Measurements from ENCODE around the gene TLR6. TPM values are rescaled to one million over a fixed set of nuclear protein-coding genes. Genes with fewer than 3 reads are reported as not detected.
A peak's percentile ranks its signal among the peaks of the same experiment; 100 is the strongest.

Gene TLR6
- total RNA-seq = 1 to 10 TPM; 4.0 to 4.1 TPM
- polyA plus RNA-seq = under 1 TPM in 1 of 3 donors, not detected in 2; 0.29 TPM
- 0.98 to 7.3 (median 2.6) reads per million in 6 experiments for total RNA-seq

- H3K4me1 Mint-ChIP-seq = peaks cover 27 to 56% (median 39%) of the 10 kb centered on the region in 4 donors
Observed at GRCh38 chr4:38856524-38857337, at the start of gene TLR6. Gene TLR6, minus strand, starts transcription at chr4:38856817. Its CDS starts 27,344 bp downstream, at chr4:38829473.

DNA sequence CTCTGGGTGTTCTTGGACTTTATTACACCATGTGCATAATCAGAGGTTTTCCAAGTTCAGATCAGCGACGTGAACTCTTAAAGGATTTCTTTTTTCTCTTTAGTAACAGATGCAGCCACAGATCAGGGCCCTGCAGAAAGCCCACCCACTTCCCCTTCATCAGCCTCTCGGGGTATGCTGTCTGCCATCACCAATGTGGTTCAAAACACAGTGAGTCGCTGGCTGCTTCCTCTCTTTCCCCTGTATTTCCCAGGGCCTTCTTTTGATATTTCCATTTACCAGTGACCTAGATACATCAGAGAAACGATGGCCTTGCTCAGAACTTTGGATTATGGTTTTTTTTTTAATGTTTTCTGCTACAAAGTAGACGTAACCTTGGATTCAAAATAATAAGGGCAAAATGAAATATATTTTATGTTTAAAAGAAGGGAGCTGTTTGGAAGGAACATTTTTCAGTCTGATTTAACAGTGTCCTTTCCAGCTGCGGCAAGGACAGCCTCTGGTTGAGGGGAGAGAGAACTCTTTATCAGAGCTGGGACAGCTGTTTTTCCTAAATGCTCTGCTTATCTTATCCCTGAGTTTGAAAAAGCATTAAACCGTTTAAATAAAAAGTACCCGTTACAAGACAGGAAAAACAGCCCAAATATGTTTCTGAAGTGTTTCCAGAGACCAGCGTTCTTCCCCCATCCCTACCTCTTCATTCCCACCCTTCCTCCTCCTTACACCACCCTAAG is 49.2 kb upstream of the TLR6 start:
- no peak overlapping the region for H3K4me3 Mint-ChIP-seq
- no peaks in the 10 kb centered on the region for H3K9me3 Mint-ChIP-seq
- DNase-seq (no peak), ATAC-seq (peak in 1 of 2 donors; percentile 20)
- POLR2A ChIA-PET = no interaction called here
- H3K27me3 Mint-ChIP-seq = peaks cover 0 to 1% (median 0%) of the 10 kb centered on the region in 5 donors
- H3K36me3 Mint-ChIP-seq = no peaks in the 10 kb centered on the region
- H3K27ac Mint-ChIP-seq = peak overlapping the region in 4 of 10 donors; percentile 18 to 52 (median 37)
- H3K4me1 Mint-ChIP-seq = peaks cover 0 to 6% (median 1%) of the 10 kb centered on the region in 4 donors

More at GRCh38 chr4:38856524-38857337, at the start of gene TLR6:
- POLR2A ChIA-PET = interaction anchor here (1.0 to 1.4 kb wide), 2 partner anchors 9 to 95 kb away, joined by 3 to 5 read pairs; no protein-coding TSS in a partner anchor
- ATAC-seq (peak; percentile 81 to 85), DNase-seq (peak; percentile 17 to 86 (median 66))
- Mint-ChIP-seq H3K27me3 (no peaks in the 10 kb centered on the region), H3K36me3 (peaks cover 0 to under 1% (median 0%) of the 10 kb centered on the region in 3 donors), H3K27ac (peak within 1 kb of the TSS; percentile 76 to 94 (median 90)), H3K4me3 (peak within 1 kb of the TSS; percentile 52 to 91 (median 64)), H3K9me3 (peaks cover 0 to 4% (median 0%) of the 10 kb centered on the region in 9 donors)

- Mint-ChIP-seq H3K36me3 (no peaks in the 10 kb centered on the region), H3K27me3 (peaks cover 0 to 3% (median 0%) of the 10 kb centered on the region in 5 donors), H3K27ac (no peak overlapping the region), H3K4me3 (no peak overlapping the region), H3K9me3 (no peaks in the 10 kb centered on the region), H3K4me1 (peaks cover 0 to 6% (median 1%) of the 10 kb centered on the region in 4 donors)
- no peak for DNase-seq
- ATAC-seq = no peak
- POLR2A ChIA-PET = interaction anchor here (1.4 kb wide), 1 partner anchor 141 kb away, joined by 3 read pairs; no protein-coding TSS in a partner anchor
Observed at GRCh38 chr4:38904682-38905081, 48.1 kb upstream of the TLR6 start.

GRCh38 chr4:38904090-38904666 is 47.6 kb upstream of the TLR6 start:
- H3K9me3 Mint-ChIP-seq = no peaks in the 10 kb centered on the region
- H3K4me1 Mint-ChIP-seq = peaks cover 0 to 6% (median 1%) of the 10 kb centered on the region in 4 donors
- H3K36me3 Mint-ChIP-seq = no peaks in the 10 kb centered on the region
- no peak overlapping the region for H3K4me3 Mint-ChIP-seq
- DNase-seq = no peak
- H3K27me3 Mint-ChIP-seq = peaks cover 0 to 3% (median 0%) of the 10 kb centered on the region in 5 donors
- POLR2A ChIA-PET = interaction anchor here (1.4 kb wide), 1 partner anchor 141 kb away, joined by 3 read pairs; no protein-coding TSS in a partner anchor
- ATAC-seq = no peak
- no peak overlapping the region for H3K27ac Mint-ChIP-seq

- H3K4me1 Mint-ChIP-seq = peaks cover 0 to 6% (median 1%) of the 10 kb centered on the region in 4 donors
- peak; percentile 76 to 80 for ATAC-seq
- no peak overlapping the region for H3K27ac Mint-ChIP-seq
- no peaks in the 10 kb centered on the region for H3K9me3 Mint-ChIP-seq
- H3K36me3 Mint-ChIP-seq = no peaks in the 10 kb centered on the region
- peak in 3 of 10 donors; percentile 41 to 55 (median 52) for DNase-seq
- peaks cover 0 to 3% (median 0%) of the 10 kb centered on the region in 5 donors for H3K27me3 Mint-ChIP-seq
- H3K4me3 Mint-ChIP-seq = no peak overlapping the region
- POLR2A ChIA-PET = interaction anchor here (0.7 to 1.2 kb wide), 2 partner anchors 142 to 232 kb away, joined by 5 to 6 read pairs; no protein-coding TSS in a partner anchor
Observed at GRCh38 chr4:38902695-38903094, 46.1 kb upstream of the TLR6 start.

DNA sequence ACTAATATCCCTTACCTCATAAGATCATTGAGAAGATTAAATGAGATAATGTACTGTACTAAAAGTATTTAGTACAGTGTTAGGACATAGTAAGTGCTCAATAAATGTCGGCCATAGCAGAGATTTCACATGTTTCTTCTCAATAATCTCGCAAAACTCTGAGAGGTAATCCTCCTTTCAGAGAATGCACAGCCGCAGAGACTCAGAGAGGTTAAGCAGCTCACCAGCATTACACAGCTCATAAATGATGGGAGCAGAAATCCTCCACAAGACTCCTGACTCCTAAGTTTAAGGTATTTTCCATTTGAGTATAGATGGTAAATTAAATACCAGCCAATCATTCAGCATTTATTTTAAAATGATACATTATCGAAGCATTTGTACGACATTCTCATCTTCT is 45.6 kb upstream of the TLR6 start:
- Mint-ChIP-seq H3K9me3 (no peaks in the 10 kb centered on the region), H3K4me3 (no peak overlapping the region)
- POLR2A ChIA-PET = interaction anchor here (1.2 kb wide), 1 partner anchor 142 kb away, joined by 6 read pairs; no protein-coding TSS in a partner anchor

DNA sequence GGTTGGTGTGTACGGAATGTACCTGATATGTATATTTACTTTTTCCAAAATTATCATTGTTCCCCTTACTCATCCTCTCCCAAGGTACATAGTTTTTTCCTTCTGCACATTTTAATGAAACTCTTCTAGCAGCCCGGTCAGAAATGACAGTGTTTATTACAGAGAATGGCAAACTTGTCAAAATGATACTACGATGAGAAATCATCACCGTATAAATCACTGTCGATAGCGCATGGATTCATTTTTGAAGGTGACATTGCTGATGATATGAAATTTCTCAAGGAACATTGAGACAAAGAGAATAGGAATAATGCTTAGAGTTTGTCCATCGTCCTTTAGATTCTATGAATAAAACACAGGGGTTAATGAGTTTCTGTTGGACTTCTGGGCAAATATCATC is 41.6 kb upstream of the TLR6 start:
- no peak overlapping the region for H3K27ac Mint-ChIP-seq

More for the DNA sequence above, 45.6 kb upstream of the TLR6 start:
- DNase-seq = no peak
- ATAC-seq = no peak
- Mint-ChIP-seq H3K27me3 (peaks cover 0 to 3% (median 0%) of the 10 kb centered on the region in 5 donors), H3K27ac (no peak overlapping the region), H3K4me1 (peaks cover 0 to 6% (median 1%) of the 10 kb centered on the region in 4 donors), H3K36me3 (no peaks in the 10 kb centered on the region)

GRCh38 chr4:38896940-38897339 is 40.3 kb upstream of the TLR6 start:
- Mint-ChIP-seq H3K36me3 (no peaks in the 10 kb centered on the region), H3K4me3 (no peak overlapping the region), H3K9me3 (no peaks in the 10 kb centered on the region), H3K27ac (no peak overlapping the region), H3K27me3 (peaks cover 0 to 24% (median 2%) of the 10 kb centered on the region in 5 donors), H3K4me1 (no peaks in the 10 kb centered on the region)
- POLR2A ChIA-PET = no interaction called here
- no peak for DNase-seq
- no peak for ATAC-seq

More for the DNA sequence above, 41.6 kb upstream of the TLR6 start:
- DNase-seq (no peak), ATAC-seq (no peak)
- Mint-ChIP-seq H3K36me3 (no peaks in the 10 kb centered on the region), H3K4me3 (no peak overlapping the region), H3K9me3 (no peaks in the 10 kb centered on the region), H3K27me3 (peaks cover 0 to 24% (median 2%) of the 10 kb centered on the region in 5 donors), H3K4me1 (no peaks in the 10 kb centered on the region)
- POLR2A ChIA-PET = interaction anchor here (0.5 kb wide), 1 partner anchor 501 kb away, joined by 8 read pairs; no protein-coding TSS in a partner anchor

DNA sequence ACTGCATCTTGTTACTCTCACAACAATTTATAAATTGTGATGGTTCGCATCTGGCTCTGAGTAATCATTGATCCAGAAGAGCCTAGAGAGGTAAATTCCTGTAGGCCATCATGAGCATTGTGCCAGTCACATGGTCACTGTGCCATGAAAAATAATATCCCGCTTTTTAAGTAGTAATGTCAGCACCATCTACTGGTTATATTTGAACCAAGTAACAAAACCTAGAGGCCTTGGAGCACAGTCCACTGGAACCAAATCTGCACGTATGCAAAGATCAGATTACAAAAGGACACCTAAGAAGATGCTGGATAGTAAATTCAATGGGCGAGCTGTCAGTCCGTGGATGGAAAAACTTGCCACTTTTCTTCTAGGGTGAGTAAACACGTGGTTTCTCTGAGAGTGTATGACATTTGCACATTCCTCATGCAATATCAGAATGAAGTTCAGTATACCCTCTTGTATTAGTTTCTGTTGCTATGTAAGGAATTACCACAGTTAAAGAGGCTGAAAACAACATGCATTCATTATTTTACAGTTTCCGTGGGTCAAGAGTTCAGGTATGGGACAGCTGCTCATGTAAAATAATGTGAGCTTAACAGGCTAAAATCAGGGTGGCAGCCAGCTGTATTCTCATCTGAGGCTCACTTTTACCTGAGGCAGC is 37.8 kb upstream of the TLR6 start:
- ATAC-seq (no peak), DNase-seq (no peak)
- Mint-ChIP-seq H3K9me3 (no peaks in the 10 kb centered on the region), H3K27ac (no peak overlapping the region), H3K4me1 (peaks cover 0 to 4% (median under 1%) of the 10 kb centered on the region in 4 donors), H3K36me3 (no peaks in the 10 kb centered on the region), H3K4me3 (no peak overlapping the region), H3K27me3 (peaks cover 0 to 24% (median 2%) of the 10 kb centered on the region in 5 donors)
- POLR2A ChIA-PET = interaction anchor here (0.6 kb wide), 1 partner anchor 938 kb away, joined by 3 read pairs; no protein-coding TSS in a partner anchor

DNA sequence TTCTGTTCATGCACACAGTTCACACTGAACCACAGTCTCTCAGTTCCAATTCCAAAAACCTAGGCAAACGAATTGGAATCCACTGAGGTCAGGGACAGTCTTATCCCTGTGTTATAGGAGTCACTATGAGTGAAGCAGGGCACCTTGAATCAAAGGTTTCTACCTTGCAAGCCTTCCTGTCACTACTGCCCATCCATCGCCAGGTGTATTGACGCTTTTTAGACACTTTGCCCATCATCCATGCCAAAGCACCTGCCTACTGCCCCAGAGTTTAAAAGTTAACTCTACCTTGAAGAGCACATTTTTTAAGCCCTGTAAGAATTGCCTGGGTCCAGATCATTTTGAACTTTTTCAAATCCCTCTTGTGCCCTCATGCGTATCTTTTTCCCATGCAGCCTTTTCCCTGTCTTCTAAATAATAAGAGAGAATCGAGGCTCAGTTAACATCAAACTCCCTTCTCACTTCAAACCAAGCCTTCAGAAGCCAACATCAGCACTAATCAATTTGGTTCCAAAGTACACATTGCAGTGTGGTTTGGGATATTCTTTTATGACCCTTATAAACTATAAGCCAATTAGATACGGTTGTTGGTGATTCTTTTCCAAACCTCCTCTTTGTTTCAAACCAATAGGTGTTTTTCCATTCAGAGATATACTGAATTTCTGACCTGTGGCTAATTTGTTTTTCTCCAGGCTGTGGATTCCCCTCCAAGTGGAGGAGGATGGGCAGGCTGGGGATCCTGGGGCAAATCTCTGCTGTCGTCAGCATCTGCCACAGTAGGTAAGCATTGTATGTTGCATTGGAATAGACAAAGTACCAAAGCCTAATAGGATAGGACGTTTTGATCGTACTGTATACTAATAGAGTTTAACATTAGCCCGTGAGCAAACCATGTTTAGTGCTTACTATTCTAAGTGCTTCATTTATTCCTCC is 34.7 kb upstream of the TLR6 start:
- no peaks in the 10 kb centered on the region for H3K36me3 Mint-ChIP-seq
- H3K27me3 Mint-ChIP-seq = peaks cover 0 to 17% (median 0%) of the 10 kb centered on the region in 5 donors
- ATAC-seq (no peak), DNase-seq (no peak)
- H3K4me1 Mint-ChIP-seq = peaks cover 0 to 9% (median 2%) of the 10 kb centered on the region in 4 donors
- H3K4me3 Mint-ChIP-seq = no peak overlapping the region
- POLR2A ChIA-PET = no interaction called here
- no peak overlapping the region for H3K27ac Mint-ChIP-seq
- no peaks in the 10 kb centered on the region for H3K9me3 Mint-ChIP-seq

DNA sequence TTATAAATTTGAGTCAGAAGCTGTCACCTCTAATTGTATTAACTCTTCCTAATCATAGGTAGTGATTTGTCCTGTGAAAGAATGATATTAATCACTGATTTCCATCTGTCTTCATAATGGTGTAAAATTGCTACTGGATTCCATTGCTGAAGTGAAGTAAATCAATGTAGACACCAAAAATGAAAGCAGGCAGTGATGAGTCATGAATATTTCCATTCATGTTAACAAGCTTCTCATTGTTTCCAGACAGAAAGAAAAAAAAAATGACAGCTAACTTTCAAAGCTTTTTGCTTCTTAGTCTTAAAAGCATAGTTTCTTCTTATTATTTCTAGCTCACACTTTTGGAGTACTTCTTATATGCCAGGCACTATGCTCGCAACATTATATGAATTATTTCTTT is 32.5 kb upstream of the TLR6 start:
- POLR2A ChIA-PET = no interaction called here
- H3K4me3 Mint-ChIP-seq = peak overlapping the region in 2 of 10 donors; percentile 9 to 26

More for the DNA sequence above, 32.5 kb upstream of the TLR6 start:
- peak in 1 of 2 donors; percentile 25 for ATAC-seq
- no peak for DNase-seq
- H3K27me3 Mint-ChIP-seq = no peaks in the 10 kb centered on the region
- H3K27ac Mint-ChIP-seq = no peak overlapping the region
- H3K9me3 Mint-ChIP-seq = no peaks in the 10 kb centered on the region
- peaks cover 0 to 9% (median 2%) of the 10 kb centered on the region in 4 donors for H3K4me1 Mint-ChIP-seq
- no peaks in the 10 kb centered on the region for H3K36me3 Mint-ChIP-seq

Data from naive thymus-derived CD8-positive, alpha-beta T cell (primary cell).